IPS DF 4.7 (cell line): ENCODE results near the gene USP7.
A peak's percentile ranks its signal among the peaks of the same experiment; 100 is the strongest.
"Not testable (repeated sequence)": the region's sequence is repeated elsewhere in the genome, so short reads cannot be mapped to it uniquely, and the experiment has no call there.

Experiments
- DNase-seq: peaks from one replicate; pipeline ENCODE4 v3.0.0-alpha.2; 2013; ENCODE audit warnings: low spot score; ENCODE audit errors: extremely low read depth

USP7 gene

DNA sequence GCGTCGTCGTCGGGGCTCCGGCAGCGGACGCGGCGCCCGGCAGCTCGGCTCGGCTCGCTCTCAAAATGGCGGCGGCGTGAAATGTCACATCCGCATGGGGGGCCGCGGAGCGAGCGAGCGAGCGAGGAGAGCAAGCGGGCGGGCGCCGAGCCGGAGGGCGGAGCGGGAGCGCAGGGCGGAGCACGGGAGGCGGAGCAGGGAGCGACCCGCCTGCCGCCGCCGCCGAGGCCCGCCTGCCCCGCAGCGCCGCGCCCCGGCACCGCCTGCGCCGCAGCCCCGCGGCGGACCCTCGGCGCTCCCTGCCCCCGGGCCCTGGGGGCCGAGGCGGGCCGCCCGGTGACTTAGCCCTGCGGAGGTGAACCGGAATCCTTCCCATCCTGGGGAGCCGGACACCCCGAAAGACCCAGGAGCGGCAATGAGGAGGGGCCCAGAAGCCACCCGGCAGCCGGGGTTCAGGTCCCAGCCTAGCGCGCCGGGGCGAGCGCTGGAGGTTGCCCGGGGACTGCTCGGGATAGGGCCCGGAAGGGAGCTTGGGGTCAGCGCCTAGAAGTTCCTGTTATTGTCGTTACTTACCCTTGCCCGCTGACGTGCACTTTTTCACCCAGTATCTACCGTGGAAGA, at the start of gene USP7:
USP7 (minus strand) TSS at position 86 of the 621 bp plus-strand sequence. CDS start 621 bp downstream, outside the sequence.
- DNase-seq = no peak

DNA sequence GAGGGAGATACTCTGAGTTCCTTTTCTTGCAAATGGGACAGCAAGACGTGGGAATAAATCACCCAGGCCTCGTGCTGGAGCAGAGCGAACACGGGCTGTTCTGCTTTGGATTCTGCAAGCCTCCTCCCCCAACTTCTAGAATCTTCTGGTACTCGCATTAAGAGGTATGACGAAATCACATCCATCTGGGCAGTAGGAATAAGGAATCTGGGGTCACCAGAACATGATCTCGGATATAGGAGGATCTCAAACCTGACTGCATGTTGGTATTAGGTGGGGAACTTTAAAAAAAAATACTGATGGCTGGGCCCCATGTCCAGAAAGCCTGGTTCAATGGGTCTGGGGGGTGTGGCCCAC, 49.8 kb upstream of the USP7 start:
- no peak for DNase-seq

DNA sequence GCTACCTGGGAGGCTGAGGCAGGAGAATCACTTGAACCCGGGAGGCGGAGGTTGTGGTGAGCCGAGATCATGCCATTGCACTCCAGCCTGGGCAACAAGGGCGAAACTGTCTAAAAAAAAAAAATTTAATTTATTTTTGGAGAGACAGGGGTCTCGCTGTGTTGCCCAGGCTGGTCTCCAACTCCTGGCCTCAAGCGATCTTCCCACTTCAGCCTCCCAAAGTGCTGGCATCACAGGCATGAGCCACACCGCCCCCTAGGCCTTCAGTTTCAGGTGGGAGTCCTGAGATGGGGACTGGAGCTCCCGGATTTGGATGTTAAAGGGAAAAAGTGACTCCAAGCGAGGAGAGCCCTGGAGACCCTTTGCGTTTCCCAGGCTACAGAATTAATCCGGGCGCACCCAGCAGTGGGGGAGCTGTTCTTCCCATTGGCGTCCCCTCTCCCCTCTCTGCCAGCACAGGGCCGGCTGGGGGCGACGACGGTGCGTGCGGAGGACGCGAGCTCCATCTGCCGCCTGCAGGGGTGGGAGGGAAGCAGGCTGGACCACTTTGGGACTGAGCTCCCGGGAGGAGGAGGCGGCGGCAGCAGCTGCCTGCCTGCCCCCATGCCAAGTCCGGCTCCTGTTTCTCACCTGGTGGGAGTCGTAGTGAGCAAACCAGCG, 49.3 kb upstream of the USP7 start:
- no peak for DNase-seq

DNA sequence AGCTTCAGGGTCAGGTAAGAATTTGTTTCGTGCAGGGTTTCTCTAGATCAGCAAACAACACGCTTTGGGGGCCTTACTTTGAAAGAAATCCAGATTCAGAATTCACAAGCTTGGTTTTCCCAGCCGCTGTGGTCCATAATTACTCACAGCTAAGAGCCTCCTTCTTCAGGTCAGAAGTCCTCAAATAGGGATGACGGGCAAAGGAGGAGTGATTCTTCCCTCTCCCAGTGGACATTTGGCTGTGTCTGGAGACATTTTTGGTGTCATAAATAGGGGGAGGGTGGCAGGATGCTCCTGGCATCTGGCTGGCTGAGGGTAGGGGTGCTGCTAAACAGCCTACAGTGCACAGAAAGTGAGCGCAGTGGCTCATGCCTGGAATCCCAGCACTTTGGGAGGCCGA, 48.6 kb upstream of the USP7 start:
- no peak for DNase-seq

DNA sequence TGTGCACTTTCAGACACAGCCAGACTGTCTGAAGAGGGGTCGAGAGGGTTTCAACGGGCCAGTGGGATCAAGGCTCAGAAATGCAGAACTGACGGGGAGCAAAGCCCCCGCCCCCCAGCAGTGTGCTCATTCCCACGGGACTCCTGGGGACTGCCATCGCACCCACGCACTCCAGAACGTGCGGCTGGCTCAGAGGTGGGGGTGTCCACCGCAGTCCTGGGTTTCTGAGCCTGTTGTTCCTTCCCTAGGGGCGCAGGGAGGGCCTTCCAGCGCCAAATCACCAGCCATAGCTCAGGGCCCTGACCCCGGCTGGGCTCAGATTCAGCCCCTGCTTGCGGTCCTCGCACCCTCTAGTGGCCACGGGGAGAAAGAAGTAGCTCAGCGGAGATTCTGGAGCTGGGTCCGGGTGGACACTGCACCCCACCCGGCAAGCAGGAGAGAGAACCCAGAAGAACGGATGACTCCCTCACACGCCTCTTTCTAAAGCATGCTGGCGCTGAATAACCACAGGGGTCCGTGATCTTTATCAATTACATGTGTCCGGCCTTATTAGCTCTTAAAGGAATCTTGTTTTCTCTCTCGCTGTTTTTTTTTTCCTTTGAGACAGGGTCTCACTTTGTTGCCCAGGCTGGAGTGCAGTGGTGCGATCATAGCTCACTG, 45.0 kb upstream of the USP7 start:
- peak; percentile 71 for DNase-seq

DNA sequence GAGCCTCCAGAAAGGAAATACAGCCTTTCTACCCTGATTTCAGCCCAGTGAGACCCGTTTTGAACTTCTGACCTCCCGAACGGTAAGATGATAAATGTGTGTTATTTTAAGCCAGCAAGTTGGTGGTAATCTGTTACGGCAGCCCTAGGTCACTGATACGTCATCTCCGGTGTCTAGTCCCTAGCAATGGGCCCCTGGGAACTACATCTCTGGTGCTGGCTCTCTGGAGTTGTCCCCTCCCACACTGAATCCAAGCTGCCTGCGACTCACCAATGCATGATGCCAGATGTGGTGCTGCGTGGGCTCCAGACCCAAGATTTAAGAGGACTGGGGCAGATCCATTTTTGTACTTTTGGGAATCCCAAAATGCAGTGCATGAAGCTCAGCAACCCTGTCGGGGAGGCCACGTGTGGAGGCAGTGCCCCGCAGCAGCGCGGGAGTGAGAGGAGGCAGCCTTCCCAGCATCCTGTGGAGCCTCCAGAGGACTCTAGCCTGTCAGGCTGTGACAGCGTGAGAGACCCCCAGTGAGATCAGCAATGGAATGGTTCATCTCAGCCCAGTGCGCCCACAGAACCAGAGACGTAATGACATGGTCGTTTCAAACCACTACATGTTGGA, 43.6 kb upstream of the USP7 start:
- no peak for DNase-seq

DNA sequence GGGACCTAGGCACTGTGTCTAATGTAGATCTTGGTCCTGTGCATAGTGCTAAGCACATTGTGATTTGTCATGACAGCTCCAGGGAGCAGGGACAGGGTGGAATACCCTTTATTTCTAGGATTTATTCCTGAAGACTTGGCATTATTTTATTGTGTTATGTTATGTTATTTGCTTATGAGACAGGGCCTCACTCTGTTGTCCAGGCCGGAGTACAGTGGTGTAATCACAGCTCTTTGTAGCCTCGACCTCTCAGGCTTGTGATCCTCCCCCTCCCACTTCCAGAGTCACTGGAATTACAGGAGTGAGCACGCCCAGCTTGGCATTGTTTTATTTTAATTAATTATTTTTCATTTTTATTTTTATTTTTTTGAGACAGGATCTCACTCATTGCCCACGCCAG, 40.5 kb upstream of the USP7 start:
- DNase-seq = no peak

DNA sequence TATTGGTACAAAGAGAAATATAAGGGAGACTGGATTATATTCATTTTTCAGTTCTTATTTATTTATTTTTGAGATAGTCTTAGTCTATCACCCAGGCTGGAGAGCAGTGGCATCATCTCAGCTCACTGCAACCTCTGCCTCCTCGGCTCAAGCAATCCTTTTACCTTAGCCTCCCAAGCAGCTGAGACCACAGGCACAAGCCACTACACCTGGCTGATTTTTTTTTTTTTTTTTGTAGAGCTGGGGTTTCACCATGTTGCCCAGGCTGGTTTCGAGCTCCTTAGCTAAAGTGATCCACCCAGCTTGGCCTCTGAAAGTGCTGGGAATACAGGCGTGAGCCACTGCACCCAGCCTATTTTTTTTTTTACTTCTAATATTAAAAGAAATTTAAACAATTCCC, 40.1 kb upstream of the USP7 start:
- no peak for DNase-seq

DNA sequence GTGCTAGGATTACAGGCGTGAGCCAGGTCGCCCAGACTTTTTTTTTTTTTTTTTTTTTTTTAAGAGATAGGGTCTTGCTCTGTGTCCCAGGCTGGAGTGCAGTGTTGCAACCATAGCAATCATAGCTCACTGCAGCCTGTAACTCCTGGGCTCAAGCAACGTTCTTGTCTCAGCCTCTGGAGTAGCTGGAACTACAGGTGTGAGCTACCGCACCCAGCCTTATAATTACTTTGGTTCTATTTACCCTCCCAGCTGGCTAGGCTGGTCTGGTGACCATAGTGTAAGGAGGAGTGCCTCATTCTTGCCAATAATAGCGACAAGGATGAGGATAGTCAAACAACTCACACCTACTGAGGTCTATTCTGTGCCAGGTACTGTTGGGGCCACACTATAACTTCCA, 39.6 kb upstream of the USP7 start:
- no peak for DNase-seq

DNA sequence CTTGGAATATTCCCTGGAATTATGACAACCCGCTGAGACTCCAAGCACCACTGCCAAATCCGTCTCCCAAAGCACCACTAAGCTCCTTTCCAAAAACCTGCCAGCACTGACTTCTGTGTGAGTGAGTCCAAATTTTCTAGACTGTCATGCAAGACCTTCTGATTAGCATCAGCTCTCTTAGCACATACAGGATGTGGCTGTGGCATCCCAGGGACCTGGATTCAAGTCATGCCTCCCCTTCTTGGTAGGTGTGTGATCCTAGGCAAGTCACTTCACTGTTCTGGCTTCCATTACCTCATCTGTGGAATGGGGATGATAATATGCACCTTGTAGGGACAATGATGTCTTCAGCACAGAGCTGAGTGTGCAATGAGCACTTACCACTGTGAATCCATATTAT, 38.3 kb upstream of the USP7 start:
- no peak for DNase-seq

DNA sequence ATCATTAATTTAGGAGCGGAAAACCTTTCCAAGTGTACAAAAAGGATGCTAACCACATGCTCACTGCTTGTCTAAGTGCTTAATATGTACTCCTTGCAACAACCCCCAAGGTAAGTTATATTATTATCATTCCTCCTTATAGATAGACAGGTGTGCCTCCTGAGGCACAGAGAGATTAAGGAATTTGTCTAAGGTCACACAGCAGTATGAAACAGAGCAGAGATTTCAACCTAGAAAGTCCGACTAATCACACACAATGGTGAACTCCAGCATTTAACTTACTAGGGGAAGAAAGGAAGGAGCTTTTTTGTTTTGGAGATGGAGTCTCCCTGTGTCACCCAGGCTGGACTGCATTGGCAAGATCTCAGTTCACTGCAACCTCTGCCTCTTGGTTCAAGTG, 37.0 kb upstream of the USP7 start:
- DNase-seq = no peak

DNA sequence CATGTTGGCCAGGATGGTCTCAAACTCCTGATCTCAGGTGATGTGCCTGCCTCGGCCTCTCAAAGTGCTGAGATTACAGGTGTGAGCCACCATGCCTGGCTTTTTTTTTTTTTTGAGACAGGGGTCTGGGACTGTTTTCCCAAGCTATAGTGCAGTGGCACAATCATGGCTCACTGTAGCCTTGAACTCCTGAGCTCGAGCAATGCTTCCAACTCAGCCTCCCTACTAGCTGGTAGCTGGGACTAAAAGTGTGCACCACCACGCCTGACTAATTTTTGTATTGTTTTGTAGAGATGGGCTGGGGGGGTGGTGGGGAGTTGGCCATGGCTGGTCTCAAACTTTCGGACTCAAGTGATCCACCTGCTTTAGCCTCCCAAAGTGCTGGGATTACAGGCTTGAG, 36.1 kb upstream of the USP7 start:
- no peak for DNase-seq

DNA sequence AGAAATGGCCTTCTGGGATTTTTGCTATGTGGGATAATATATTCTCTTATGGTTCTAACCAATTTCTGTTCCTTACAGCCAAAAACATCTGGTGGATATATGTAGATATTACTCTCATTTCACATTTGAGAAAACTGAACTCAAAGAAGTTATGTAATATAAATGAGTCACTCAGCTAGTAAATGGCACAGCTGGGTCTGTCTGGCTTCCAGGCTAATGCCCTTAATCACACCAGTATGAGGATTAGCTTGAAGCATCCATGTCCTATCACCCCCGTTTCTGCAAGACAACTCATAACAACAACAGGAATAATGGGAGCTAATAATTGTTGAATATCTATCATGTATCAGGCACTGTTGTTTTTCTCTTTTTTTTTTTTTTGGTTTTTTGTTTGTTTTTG, 34.4 kb upstream of the USP7 start:
- no peak for DNase-seq

DNA sequence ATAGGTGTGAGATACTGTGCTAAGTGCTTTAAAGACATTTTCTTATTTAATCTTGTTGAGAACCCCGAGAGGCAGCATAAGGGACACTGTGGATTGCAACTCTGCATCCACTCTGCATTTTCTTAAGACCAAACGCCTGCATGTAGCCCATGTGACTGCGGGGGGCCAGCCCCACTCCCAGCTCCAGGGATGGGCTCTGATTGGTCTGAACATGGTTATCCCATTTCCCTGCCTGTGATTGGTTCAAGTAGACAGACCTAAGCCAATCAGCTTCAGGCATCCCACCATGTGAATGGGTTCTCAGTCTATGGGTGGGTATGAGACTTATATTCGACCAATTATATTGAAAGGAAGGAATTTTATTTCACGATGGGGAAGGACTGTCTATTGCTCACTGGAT, 33.2 kb upstream of the USP7 start:
- DNase-seq = no peak

DNA sequence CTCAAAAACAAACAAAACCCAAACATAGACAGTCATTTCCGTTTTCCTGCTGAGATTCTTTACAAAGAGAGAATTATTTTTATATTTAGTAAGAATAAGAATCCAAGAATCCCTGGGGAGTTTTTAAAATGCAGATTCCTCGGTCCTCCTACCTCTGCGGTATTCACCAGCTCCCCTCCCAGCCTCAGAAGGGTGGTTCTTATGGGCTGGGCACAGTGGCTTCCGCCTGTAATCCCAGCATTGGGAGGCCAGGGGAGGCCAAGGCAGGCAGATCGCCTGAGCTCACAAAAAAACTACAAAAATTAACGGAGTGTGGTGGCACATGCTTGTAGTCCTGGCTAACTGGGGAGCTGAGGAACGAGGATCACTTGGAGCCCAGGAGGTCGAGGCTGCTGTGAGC, 26.7 kb upstream of the USP7 start:
- no peak for DNase-seq

DNA sequence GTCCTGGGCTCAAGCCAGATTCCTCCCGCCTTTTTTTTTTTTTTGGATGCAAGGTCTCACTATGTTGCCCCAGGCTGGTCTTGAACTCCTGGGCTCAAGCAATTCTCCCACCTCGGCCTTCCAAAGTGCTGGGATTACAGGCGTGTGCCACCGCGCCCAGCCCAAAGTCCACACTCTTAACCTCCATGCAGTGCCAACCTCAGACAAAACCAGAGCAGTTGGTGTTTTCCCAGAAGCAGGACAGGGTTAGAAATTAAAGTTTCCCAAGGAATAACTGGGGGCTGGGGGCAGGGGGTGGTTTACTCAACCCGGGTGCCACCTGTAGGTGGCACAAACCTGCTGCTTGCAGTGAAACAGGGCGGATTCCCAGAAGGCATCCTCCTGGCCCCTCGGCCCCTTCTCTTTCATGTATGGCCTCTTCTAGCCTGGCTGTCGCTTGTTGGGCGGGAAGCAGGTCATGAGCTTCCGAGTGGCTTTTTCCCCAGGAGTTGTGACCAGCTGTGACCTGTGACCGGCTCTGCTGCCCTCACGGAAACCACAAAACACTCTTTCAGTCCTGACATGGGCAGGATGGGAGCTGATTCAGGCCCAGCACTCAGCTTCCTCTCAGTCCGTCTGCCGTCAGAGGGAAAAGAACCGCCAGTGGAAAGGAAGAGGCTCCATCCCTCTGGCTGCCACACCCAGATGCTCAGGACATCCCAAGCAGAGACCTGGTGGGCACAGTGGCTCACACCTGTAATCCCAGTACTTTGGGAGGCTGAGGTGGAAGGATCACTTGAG, 25.6 kb upstream of the USP7 start:
- no peak for DNase-seq

DNA sequence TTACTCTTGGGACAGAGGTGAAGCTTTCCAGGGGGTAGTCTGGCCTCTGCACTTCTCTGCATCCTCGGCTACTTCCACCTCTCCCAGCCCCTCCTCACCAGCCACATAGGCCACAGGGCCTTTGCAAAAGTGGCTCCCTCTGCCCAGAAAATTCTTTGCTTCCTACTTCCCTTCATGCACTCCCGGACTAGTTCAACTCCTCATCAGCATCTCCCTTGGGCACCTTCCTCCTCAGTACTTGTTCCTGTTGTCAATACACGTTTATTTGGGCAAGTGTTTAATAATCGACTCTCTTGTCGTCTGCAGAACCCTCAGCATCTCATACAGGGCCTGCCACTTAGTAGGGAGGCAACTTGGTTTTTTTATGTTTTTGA, 23.1 kb upstream of the USP7 start:
- no peak for DNase-seq

DNA sequence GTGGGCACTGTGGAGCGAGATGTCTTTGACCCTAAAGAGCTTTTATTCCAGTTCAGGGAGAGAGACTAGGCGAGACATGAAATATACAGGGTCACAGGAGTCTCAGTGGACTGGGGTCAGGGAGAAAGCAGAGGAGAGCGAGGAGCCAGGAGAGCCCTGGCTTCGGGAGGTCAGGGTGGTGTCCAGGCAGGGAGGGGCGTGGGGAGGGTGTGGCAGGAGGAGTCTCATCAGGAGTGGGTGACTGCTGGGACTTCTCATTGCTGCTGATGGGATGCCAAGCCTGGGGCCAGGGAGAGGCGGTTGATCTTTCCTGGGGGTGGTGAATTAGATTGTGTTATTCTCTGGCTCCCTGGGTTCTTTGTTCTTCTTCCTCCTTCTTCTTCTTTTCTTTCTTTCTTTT, 22.4 kb upstream of the USP7 start:
- DNase-seq = no peak

DNA sequence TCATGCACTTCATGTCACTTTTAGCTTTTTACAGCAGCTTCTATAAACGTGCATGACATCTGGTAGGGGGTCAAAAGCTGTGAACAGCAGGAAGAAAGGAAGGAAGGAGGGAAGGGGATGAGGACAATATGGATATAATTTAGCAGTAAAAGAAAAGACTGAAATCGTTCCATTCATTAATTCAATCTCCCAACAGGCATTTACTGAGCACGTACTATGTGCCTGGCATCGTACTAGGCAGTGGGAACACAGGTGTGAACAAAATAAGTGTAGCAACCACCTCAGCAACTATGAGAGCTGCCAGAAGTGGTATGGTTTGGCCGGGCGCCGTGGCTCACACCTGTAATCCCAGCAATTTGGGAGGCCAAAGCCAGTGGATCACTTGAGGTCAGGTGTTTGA, 19.1 kb upstream of the USP7 start:
- DNase-seq = no peak

DNA sequence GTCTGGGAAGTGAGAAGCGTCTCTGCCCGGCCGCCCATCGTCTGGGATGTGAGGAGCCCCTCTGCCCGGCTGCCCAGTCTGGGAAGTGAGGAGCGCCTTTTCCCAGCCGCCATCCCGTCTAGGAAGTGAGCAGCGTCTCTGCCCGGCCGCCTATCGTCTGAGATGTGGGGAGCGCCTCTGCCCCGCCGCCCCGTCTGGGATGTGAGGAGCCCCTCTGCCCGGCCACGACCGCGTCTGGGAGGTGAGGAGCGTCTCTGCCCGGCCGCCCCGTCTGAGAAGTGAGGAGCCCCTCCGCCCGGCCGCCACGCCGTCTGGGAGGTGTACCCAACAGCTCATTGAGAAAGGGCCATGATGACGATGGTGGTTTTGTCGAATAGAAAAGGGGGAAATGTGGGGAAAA, 18.2 kb upstream of the USP7 start:
- not testable (repeated sequence) for DNase-seq

DNA sequence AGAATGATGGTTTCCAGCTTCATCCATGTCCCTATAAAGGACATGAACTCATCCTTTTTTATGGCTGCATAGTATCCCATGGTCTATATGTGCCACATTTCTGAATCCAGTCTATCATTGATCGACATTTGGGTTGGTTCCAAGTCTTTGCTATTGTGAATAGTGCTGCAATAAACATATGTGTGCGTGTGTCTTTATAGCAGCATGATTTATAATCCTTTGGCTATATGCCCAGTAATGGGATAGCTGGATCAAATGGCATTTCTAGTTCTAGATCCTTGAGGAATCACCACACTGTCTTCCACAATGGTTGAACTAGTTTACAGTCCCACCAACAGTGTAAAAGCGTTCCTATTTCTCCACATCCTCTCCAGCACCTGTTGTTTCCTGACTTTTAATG, 12.5 kb upstream of the USP7 start:
- DNase-seq = not testable (repeated sequence)

DNA sequence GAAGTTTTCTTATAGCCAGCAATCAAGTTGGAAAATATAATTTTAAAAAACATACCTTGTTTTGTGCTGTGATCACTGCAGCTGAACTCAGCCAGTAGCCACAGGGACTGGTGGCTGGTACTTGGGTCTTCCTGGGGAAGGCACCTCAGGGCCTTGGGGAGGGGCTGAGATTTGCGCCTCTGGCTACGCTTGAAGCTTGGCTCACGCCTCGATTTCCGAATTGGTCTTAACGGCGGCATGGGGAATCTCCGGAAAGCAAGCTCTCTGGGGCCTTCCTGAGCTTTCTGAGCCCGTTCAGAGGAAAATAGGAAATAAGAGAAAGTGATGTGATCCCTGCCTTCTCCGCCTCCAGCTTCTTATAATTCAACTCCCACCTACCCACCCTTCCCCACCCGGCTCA, 11.3 kb upstream of the USP7 start:
- no peak for DNase-seq
